ENCODE measurements around the gene APOBEC3F.

GRCh38 chr22:39084666-39085065 is 44.0 kb downstream of the APOBEC3F start:
- TF ChIP-seq CTCF (IDR thresholded peaks at IDR 0.05) (no peak), POLR2A (IDR thresholded peaks at IDR 0.05) (no peak)
